Stomach (tissue), 4 donors: Measurements from ENCODE around the gene RPRD1A.

ENCODE experiments used
- CTCF ChIP-seq, 7 experiments: fragments of 450-650 bp in 4 of 7; fragments of 200-600 bp in 3 of 7; sonication (generic) in 3 of 7; IDR thresholded peaks; one replicate each; pipeline ENCODE4 v1.5.1; 2016 to 2019; ENCODE audit warnings: antibody characterized with exemption in 7 of 7, control low read depth in 2 of 7, mild to moderate bottlenecking in 1 of 7
- EP300 ChIP-seq: sonication (generic); formaldehyde crosslinking; IDR thresholded peaks from one replicate; pipeline ENCODE4 v1.6.1; 2017; ENCODE audit warnings: antibody characterized with exemption
- POLR2A ChIP-seq, 4 donors: fragments of 450-650 bp; IDR thresholded peaks; one replicate each; pipeline ENCODE4 v1.6.1; 2016; ENCODE audit warnings: antibody characterized with exemption in 4 of 4, control low read depth in 2 of 4, mild to moderate bottlenecking in 1 of 4, moderate library complexity in 1 of 4

- TF ChIP-seq POLR2A (IDR thresholded peaks at IDR 0.05) = no peak
- TF ChIP-seq CTCF (IDR thresholded peaks at IDR 0.05) = no peak
- no peak for TF ChIP-seq EP300
These were observed 47.4 kb upstream of the RPRD1A start for GRCh38 chr18:36114738-36115137.
